NCI-H2196 treated with DMSO at 0.1 percent for 48 hours (cell line): ENCODE measurements around the gene ARHGEF7.
"Not testable (repeated sequence)": the region's sequence is repeated elsewhere in the genome, so short reads cannot be mapped to it uniquely, and the experiment has no call there.

Experiments
- DNase-seq: peaks from one replicate; lab custom pipeline; 2025; ENCODE audit not compliant: unreplicated experiment; lab: John Stamatoyannopoulos, UW

The ARHGEF7 gene

GRCh38 chr13:111166882-111167675 lies 52.0 kb downstream of the ARHGEF7 start:
- no peak for DNase-seq

- DNase-seq: no peak
Measured at GRCh38 chr13:111168107-111168506, 53.0 kb downstream of the ARHGEF7 start.

- no peak for DNase-seq
Measured at GRCh38 chr13:111171112-111171511, 56.0 kb downstream of the ARHGEF7 start.

GRCh38 chr13:111171629-111172028 lies 56.5 kb downstream of the ARHGEF7 start:
- DNase-seq: no peak

GRCh38 chr13:111174377-111175114 lies 59.4 kb downstream of the ARHGEF7 start:
- no peak for DNase-seq

- no peak for DNase-seq
Measured at GRCh38 chr13:111175372-111175771, 60.3 kb downstream of the ARHGEF7 start.

- no peak for DNase-seq
Measured at GRCh38 chr13:111175935-111176334, 60.8 kb downstream of the ARHGEF7 start.

- no peak for DNase-seq
Measured at GRCh38 chr13:111176421-111176820, 61.3 kb downstream of the ARHGEF7 start.

GRCh38 chr13:111177081-111177711 lies 62.1 kb downstream of the ARHGEF7 start:
- peak; percentile 38 for DNase-seq

GRCh38 chr13:111177921-111178320 lies 62.8 kb downstream of the ARHGEF7 start:
- DNase-seq: no peak

GRCh38 chr13:111178402-111178801 lies 63.3 kb downstream of the ARHGEF7 start:
- no peak for DNase-seq

GRCh38 chr13:111179908-111180760 lies 65.0 kb downstream of the ARHGEF7 start:
- no peak for DNase-seq

GRCh38 chr13:111181977-111182376 lies 66.9 kb downstream of the ARHGEF7 start:
- DNase-seq: no peak

GRCh38 chr13:111183087-111183645 lies 68.1 kb downstream of the ARHGEF7 start:
- no peak for DNase-seq

- no peak for DNase-seq
Measured at GRCh38 chr13:111183959-111184358, 68.8 kb downstream of the ARHGEF7 start.

- peak; percentile 10 for DNase-seq
Measured at GRCh38 chr13:111184458-111185401, 69.6 kb downstream of the ARHGEF7 start.

- no peak for DNase-seq
Measured at GRCh38 chr13:111186305-111186935, 71.3 kb downstream of the ARHGEF7 start.

- DNase-seq: no peak
Measured at GRCh38 chr13:111187960-111188541, 72.9 kb downstream of the ARHGEF7 start.

GRCh38 chr13:111189064-111189505 lies 74.0 kb downstream of the ARHGEF7 start:
- not testable (repeated sequence) for DNase-seq
